HG02642 (cell line): ENCODE results near the gene EVA1B.

Experiments
- ATAC-seq: cut with Tn5 transposase; IDR thresholded peaks from one replicate; pipeline ENCODE4 v1.9.1; 2021; ENCODE audit warnings: mild to moderate bottlenecking; ENCODE audit not compliant: unreplicated experiment, poor library complexity

The EVA1B gene

GRCh38 chr1:36323636-36324352 lies at the start of gene EVA1B:
EVA1B (minus strand) TSS chr1:36323645; CDS start chr1:36323037, 608 bp downstream.
- ATAC-seq: peak; percentile 38

- no peak for ATAC-seq
Observed at GRCh38 chr1:36372617-36373016, 49.2 kb upstream of the EVA1B start.

GRCh38 chr1:36369061-36369861 lies 45.8 kb upstream of the EVA1B start:
- no peak for ATAC-seq

GRCh38 chr1:36367798-36368197 lies 44.4 kb upstream of the EVA1B start:
- ATAC-seq: no peak

- no peak for ATAC-seq
Observed at GRCh38 chr1:36367066-36367465, 43.6 kb upstream of the EVA1B start.

- ATAC-seq: no peak
Observed at GRCh38 chr1:36366091-36366661, 42.7 kb upstream of the EVA1B start.

- no peak for ATAC-seq
Observed at GRCh38 chr1:36365381-36365780, 41.9 kb upstream of the EVA1B start.

GRCh38 chr1:36359911-36360550 lies 36.6 kb upstream of the EVA1B start:
- no peak for ATAC-seq

- ATAC-seq: no peak
Observed at GRCh38 chr1:36359383-36359782, 35.9 kb upstream of the EVA1B start.

GRCh38 chr1:36358514-36359084 lies 35.2 kb upstream of the EVA1B start:
- no peak for ATAC-seq

- no peak for ATAC-seq
Observed at GRCh38 chr1:36355811-36356210, 32.4 kb upstream of the EVA1B start.

GRCh38 chr1:36354486-36354885 lies 31.0 kb upstream of the EVA1B start:
- no peak for ATAC-seq

GRCh38 chr1:36352910-36353878 lies 29.7 kb upstream of the EVA1B start:
- ATAC-seq: no peak

GRCh38 chr1:36352125-36352909 lies 28.9 kb upstream of the EVA1B start:
- no peak for ATAC-seq

GRCh38 chr1:36351227-36351977 lies 28.0 kb upstream of the EVA1B start:
- no peak for ATAC-seq

- no peak for ATAC-seq
Observed at GRCh38 chr1:36350659-36351226, 27.3 kb upstream of the EVA1B start.

- ATAC-seq: no peak
Observed at GRCh38 chr1:36349839-36350238, 26.4 kb upstream of the EVA1B start.

GRCh38 chr1:36349241-36349671 lies 25.8 kb upstream of the EVA1B start:
- ATAC-seq: peak; percentile 66
